ENCODE data around the gene SPATA19. TPM values are rescaled to one million over a fixed set of nuclear protein-coding genes. Genes with fewer than 3 reads are reported as not detected.

SPATA19 gene
- total and polyA plus RNA-seq, 2 of the 13 experiments (the other 11 are each of a cell fraction or from before 2014, with no cell fraction given) = not detected

- WGBS (ENCODE audit: low lambda C conversion rate) = 16% methylated on average over 7 of the region's 7 CpGs
- ChIA-PET CTCF (ENCODE audit: low intra/inter-chr PET ratio, low total read pairs) (no interaction called here), POLR2A (no interaction called here)
- H3K36me3 ChIP-seq (replicated peaks in 1 of 2; ENCODE audit: control insufficient read depth in 1 of 2, insufficient read depth in 2 of 2, low read length in 2 of 2) = no peaks in the 10 kb centered on the region
- no peak for TF ChIP-seq ZBTB46 (CRISPR knock-in tag; IDR thresholded peaks at IDR 0.05; ENCODE audit: borderline replicate concordance)
- no peak for TF ChIP-seq ZNF18 (CRISPR knock-in tag; IDR thresholded peaks at IDR 0.05; ENCODE audit: insufficient replicate concordance)
- no peak for TF ChIP-seq THYN1 (CRISPR knock-in tag; IDR thresholded peaks at IDR 0.05; ENCODE audit: borderline replicate concordance, low read depth)
- no peak overlapping the region for H3K4me2 ChIP-seq (ENCODE audit: low read depth, low read length)
- no peak overlapping the region for H3K4me3 ChIP-seq (replicated peaks in 1 of 3; ENCODE audit: insufficient read depth in 1 of 3, low read depth in 2 of 3, low read length in 3 of 3)
- H3K9ac ChIP-seq (ENCODE audit: insufficient read depth, low read depth, low read length) = no peak overlapping the region
- DNase-seq (ENCODE audit: low spot score) (no peak), ATAC-seq (no peak), FAIRE-seq (no peak)
- no peaks in the 10 kb centered on the region for H4K20me1 ChIP-seq (ENCODE audit: insufficient read depth, low read length)
- H3K4me1 ChIP-seq (ENCODE audit: insufficient read depth, low read length) = no peaks in the 10 kb centered on the region
- no peak overlapping the region for H2AFZ ChIP-seq (ENCODE audit: low read length)
- H3K79me2 ChIP-seq (ENCODE audit: insufficient read depth, low read length) = no peaks in the 10 kb centered on the region
- in situ Hi-C loops (cut with HindIII; ENCODE audit: extremely low pct_ligation_motif_present, low pct_unique_long_range_greater_than_20kb) (no loop called here), intact Hi-C loops (cut with micrococcal nuclease; ENCODE audit: unreplicated experiment) (no loop called here)
- no TSS peak for BruUV-seq (replicated peaks)
- peaks cover 0 to 5% of the 10 kb centered on the region in 2 experiments; a peak in 2 of 5 replicates for H3K27me3 ChIP-seq (ENCODE audit: control insufficient read depth in 1 of 2, insufficient read depth in 2 of 2, low read length in 2 of 2)
- H3K9me3 ChIP-seq (ENCODE audit: low read length) = peaks cover 35% of the 10 kb centered on the region; the same call in 1 of the 2 replicates
- H3K27ac ChIP-seq (ENCODE audit: extremely low read length, insufficient read depth, low read length) = no peak overlapping the region
These were observed 51.9 kb downstream of the SPATA19 start for GRCh38 chr11:133793271-133794035.

Measured in HepG2 (cell line).